NCI-H2171 treated with DMSO at 0.1 percent for 48 hours (cell line): ENCODE data around the gene S1PR4.
A peak's percentile ranks its signal among the peaks of the same experiment; 100 is the strongest.

ENCODE experiments used
- DNase-seq: peaks from one replicate; lab custom pipeline; 2025; lab: John Stamatoyannopoulos, UW

The S1PR4 gene

GRCh38 chr19:3178377-3178972 is at the start of gene S1PR4:
TSS of gene S1PR4 (plus strand) at chr19:3178769. CDS start at chr19:3178793, 24 bp downstream.
- DNase-seq: no peak

GRCh38 chr19:3129112-3129511 is 49.5 kb upstream of the S1PR4 start:
- DNase-seq: peak; percentile 63

GRCh38 chr19:3131168-3131567 is 47.4 kb upstream of the S1PR4 start:
- no peak for DNase-seq

- DNase-seq: peak; percentile 97
Observed at GRCh38 chr19:3132971-3133792, 45.4 kb upstream of the S1PR4 start.

GRCh38 chr19:3133793-3134116 is 44.8 kb upstream of the S1PR4 start:
- DNase-seq: no peak

GRCh38 chr19:3135961-3136683 is 42.4 kb upstream of the S1PR4 start, which contains the start of gene GNA15:
TSS of gene GNA15 (plus strand) at chr19:3136033. CDS start at chr19:3136451, 418 bp downstream.
- DNase-seq: no peak

- no peak for DNase-seq
Observed at GRCh38 chr19:3136684-3137055, 41.9 kb upstream of the S1PR4 start.

- DNase-seq: no peak
Observed at GRCh38 chr19:3137119-3137518, 41.5 kb upstream of the S1PR4 start.

- DNase-seq: no peak
Observed at GRCh38 chr19:3138268-3138667, 40.3 kb upstream of the S1PR4 start.

GRCh38 chr19:3140667-3141038 is 37.9 kb upstream of the S1PR4 start:
- DNase-seq: no peak

- DNase-seq: no peak
Observed at GRCh38 chr19:3142292-3142670, 36.3 kb upstream of the S1PR4 start.

GRCh38 chr19:3142781-3143337 is 35.7 kb upstream of the S1PR4 start:
- no peak for DNase-seq

- peak; percentile 50 for DNase-seq
Observed at GRCh38 chr19:3145909-3146676, 32.5 kb upstream of the S1PR4 start.

GRCh38 chr19:3146677-3147100 is 31.9 kb upstream of the S1PR4 start:
- DNase-seq: no peak

GRCh38 chr19:3148503-3148902 is 30.1 kb upstream of the S1PR4 start:
- no peak for DNase-seq

- DNase-seq: no peak
Observed at GRCh38 chr19:3149089-3149488, 29.5 kb upstream of the S1PR4 start.

GRCh38 chr19:3149526-3150505 is 28.8 kb upstream of the S1PR4 start:
- no peak for DNase-seq

GRCh38 chr19:3150739-3151329 is 27.7 kb upstream of the S1PR4 start:
- no peak for DNase-seq

- DNase-seq: no peak
Observed at GRCh38 chr19:3151563-3152418, 26.8 kb upstream of the S1PR4 start.

- DNase-seq: no peak
Observed at GRCh38 chr19:3152419-3152780, 26.2 kb upstream of the S1PR4 start.
